ENCODE measurements around the gene PIANP.
A peak's percentile ranks its signal among the peaks of the same experiment; 100 is the strongest.
"Not testable (repeated sequence)": the region's sequence is repeated elsewhere in the genome, so short reads cannot be mapped to it uniquely, and the experiment has no call there.

Gene PIANP

GRCh38 chr12:6700646-6701051, at the start of gene PIANP:
Gene PIANP, minus strand, starts transcription at chr12:6700815. Its CDS starts 2,754 bp downstream, at chr12:6698061.
- no peak for DNase-seq (ENCODE audit: low read depth)

- no peak for DNase-seq (ENCODE audit: low read depth)
Observed at GRCh38 chr12:6748761-6749160, 48.1 kb upstream of the PIANP start.

- no peak for DNase-seq (ENCODE audit: low read depth)
Observed at GRCh38 chr12:6747216-6747615, 46.6 kb upstream of the PIANP start.

- DNase-seq (ENCODE audit: low read depth) = no peak
Observed at GRCh38 chr12:6745741-6746525, 45.3 kb upstream of the PIANP start.

GRCh38 chr12:6743300-6743699, 42.7 kb upstream of the PIANP start:
- not testable (repeated sequence) for DNase-seq (ENCODE audit: low read depth)

- no peak for DNase-seq (ENCODE audit: low read depth)
Observed at GRCh38 chr12:6742834-6743233, 42.2 kb upstream of the PIANP start.

GRCh38 chr12:6742080-6742479, 41.5 kb upstream of the PIANP start:
- DNase-seq (ENCODE audit: low read depth) = not testable (repeated sequence)

GRCh38 chr12:6736754-6737153, 36.1 kb upstream of the PIANP start:
- DNase-seq (ENCODE audit: low read depth) = no peak

GRCh38 chr12:6735448-6736191, 35.0 kb upstream of the PIANP start:
- no peak for DNase-seq (ENCODE audit: low read depth)

GRCh38 chr12:6734506-6735387, 34.1 kb upstream of the PIANP start:
- DNase-seq (ENCODE audit: low read depth) = no peak

GRCh38 chr12:6730169-6730568, 29.6 kb upstream of the PIANP start:
- no peak for DNase-seq (ENCODE audit: low read depth)

- DNase-seq (ENCODE audit: low read depth) = no peak
Observed at GRCh38 chr12:6729186-6729585, 28.6 kb upstream of the PIANP start.

GRCh38 chr12:6725350-6725749, 24.7 kb upstream of the PIANP start:
- no peak for DNase-seq (ENCODE audit: low read depth)

- no peak for DNase-seq (ENCODE audit: low read depth)
Observed at GRCh38 chr12:6724409-6724797, 23.8 kb upstream of the PIANP start.

- DNase-seq (ENCODE audit: low read depth) = peak; percentile 87
Observed at GRCh38 chr12:6723607-6724408, 23.2 kb upstream of the PIANP start, which contains the start of gene COPS7A. Gene COPS7A, plus strand, starts transcription at chr12:6724046. Its CDS starts 611 bp downstream, at chr12:6724657.

- DNase-seq (ENCODE audit: low read depth) = no peak
Observed at GRCh38 chr12:6722863-6723262, 22.2 kb upstream of the PIANP start.

GRCh38 chr12:6716874-6717437, 16.3 kb upstream of the PIANP start:
- DNase-seq (ENCODE audit: low read depth) = no peak

GRCh38 chr12:6716031-6716873, 15.6 kb upstream of the PIANP start:
- DNase-seq (ENCODE audit: low read depth) = not testable (repeated sequence)

- no peak for DNase-seq (ENCODE audit: low read depth)
Observed at GRCh38 chr12:6708960-6709394, 8.4 kb upstream of the PIANP start.

- not testable (repeated sequence) for DNase-seq (ENCODE audit: low read depth)
Observed at GRCh38 chr12:6708351-6708750, 7.7 kb upstream of the PIANP start.

Data from stimulated activated CD8-positive, alpha-beta memory T cell treated with anti-CD3 and anti-CD28 coated beads, Interleukin-12 subunit alpha, Interleukin-12 subunit beta, amount 100 ng/mL, for 4 hours (primary cell).